Activated naive CD4-positive, alpha-beta T cell treated with Interleukin-2 at 50 U/mL for 16 hours (primary cell): ENCODE results near the gene KCNQ1OT1.

Experiments used
- DNase-seq: peaks from one replicate; pipeline ENCODE4 v3.0.0-alpha.2; 2020

The KCNQ1OT1 gene

DNA sequence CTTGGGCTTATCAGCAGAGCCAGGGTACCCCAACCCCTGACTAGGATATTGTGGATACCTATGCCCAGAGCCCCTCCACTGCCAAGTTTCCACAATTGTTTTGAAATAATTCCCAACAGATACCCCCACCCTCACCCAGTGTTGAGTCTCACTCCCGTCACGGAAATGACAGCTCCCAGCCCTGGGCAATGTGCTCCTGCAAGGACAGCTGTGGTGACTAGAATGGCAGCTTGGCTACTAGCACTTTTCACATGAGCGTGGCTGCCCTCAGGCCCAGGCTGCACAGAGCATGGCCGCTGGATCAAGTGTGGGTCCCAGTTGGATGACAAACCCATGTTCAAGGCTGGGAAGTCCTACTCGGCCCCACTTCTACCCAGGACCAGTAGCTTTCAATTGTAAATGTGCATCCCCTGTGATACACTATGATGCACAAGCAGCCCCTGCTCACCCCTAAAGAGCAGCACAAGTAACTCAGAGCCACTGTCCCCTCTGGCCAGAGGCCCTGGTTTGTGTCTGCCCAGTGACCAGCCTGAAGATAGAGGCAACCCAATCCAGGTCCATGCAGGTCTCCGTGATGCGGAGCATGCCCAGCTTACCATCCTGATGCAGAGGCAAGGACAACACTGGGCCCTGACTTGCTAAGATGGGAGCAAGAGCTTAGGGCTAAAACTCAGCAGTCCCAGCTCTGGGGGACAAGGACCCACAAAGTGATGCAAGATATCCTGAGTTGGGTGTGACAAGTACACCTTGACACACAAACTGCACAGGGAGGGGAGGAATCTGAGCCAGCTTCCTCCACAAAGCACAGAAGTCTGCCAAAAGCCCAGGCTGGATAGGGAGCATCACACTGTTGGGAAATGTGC is 13.2 kb downstream of the KCNQ1OT1 start:
- DNase-seq, result no peak

DNA sequence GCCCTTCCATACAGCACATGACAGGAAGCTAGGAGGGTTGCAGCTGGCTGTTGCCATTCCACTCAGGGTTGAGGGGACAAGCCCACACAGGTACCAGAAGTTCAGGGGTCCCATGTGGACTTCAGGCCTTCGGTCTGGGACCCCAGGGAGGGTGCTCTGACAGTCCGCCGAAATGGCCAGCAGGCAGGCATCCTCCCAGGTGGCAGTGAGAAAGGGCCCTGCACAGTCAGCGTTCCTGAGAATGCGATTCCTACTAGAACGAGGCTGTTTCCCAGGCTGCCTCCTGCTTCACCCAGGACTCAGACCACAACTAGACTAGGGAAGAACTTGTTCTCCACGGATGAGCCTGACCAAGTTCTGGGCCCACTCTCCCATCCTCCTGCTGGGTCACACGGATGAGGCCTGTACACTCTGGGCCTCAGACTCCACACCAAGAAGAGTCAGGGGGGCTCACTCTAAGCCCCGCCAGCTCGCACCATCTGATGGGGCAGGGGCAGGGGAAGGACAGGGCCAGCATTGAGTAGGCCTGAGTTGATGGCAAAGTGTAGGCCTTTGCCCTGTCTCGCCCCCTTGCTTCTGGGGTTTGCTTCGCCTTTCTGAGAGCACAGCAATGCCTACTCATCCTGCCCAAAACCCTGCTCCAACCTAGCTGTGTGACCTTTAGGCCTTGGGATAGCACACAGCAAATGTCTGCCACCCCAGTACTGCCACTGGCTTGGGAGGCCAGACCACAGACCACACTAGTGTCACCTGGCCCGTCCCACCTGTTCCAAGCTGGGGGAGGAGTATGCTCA is 14.0 kb downstream of the KCNQ1OT1 start:
- DNase-seq, result no peak

DNA sequence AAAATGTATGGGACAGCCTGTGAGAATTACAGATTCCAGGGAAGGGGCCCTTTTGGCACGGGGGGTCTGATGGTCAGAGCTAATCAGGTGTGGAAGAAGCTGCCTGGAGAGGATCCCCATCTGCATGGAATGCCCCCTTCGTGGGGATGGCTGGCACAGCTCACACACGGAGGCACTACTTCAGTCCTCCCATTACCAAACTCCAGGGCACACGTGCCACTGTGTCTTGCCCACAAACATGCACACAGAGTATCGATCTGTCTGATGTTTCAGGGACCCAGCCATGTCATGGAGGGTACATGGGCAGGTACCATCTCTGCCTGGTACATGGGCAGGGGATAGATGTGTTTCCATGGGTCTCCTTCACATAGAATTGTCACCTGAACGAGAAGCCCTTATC is 14.7 kb downstream of the KCNQ1OT1 start:
- DNase-seq, result no peak

DNA sequence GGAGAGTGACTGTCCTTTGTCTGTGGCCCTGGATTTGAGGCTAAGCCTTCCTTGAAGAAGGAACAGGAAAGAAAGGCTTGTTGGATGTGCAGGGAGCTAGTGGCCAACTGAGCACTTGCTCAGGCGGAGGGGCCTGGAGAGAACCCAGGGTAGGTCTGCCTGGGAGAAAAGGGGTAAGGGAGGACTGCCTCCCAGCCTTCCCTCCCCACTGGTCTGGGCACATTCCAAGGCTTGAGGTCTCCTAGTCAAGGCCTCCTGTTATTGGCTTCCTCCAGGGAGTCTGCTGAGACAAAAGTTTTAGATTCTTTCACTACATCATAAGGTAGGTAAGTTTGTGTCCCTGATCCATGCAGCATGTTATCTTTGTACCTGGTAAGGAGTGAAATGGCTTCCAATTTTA is 15.2 kb downstream of the KCNQ1OT1 start:
- no peak for DNase-seq

DNA sequence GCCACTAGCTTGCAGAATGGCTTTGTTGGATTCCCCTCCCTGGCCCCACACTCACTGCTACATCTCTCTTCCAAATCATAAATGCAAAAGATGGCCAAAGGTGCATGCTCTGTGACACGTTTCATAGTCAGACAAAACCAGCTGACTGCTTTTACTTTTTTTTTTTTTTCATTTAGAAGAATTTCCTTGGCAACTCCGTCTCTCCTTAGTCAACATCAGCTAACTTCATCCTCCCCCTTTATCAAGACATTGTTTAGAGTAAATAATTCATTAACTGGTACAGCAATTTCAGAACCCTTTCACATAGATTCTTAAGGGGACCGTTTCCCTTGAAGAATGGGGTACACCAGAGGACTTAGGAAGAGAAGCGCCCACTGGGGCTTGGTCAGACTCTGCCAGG is 16.0 kb downstream of the KCNQ1OT1 start:
- no peak for DNase-seq

DNA sequence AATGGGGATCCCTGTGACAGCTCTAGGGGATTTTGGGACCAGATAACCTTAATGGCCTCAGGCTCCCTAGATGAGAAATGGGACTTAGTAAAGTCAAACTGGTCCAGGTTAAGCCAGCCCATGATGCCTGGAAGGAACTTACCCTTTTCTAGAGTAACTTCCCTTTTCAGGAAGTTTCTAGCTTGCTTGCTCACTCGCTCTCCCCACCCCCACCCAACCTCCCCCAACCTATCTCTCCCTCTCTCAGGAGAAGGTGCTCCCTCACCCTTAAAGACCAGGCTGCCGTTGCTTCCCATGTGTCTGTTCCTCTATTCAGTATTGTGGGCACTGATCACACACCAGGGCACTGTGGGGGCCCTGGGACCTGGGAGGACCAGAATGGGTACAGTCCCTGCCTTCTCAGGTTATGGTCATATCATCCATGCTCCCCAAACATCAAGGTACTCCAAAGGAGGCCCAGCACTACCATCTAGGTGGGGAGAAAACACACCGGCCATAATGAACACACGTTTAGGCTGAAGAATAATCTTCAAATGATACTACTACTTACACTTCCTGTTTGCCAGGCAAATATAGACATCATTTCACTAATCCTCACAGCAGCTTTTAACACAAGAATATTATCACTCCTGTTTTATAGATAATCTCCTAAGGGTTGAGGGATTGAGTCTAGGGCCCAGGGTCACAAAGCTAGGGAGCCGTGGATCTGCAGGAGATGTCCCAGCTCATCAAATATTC is 18.2 kb downstream of the KCNQ1OT1 start:
- no peak for DNase-seq

DNA sequence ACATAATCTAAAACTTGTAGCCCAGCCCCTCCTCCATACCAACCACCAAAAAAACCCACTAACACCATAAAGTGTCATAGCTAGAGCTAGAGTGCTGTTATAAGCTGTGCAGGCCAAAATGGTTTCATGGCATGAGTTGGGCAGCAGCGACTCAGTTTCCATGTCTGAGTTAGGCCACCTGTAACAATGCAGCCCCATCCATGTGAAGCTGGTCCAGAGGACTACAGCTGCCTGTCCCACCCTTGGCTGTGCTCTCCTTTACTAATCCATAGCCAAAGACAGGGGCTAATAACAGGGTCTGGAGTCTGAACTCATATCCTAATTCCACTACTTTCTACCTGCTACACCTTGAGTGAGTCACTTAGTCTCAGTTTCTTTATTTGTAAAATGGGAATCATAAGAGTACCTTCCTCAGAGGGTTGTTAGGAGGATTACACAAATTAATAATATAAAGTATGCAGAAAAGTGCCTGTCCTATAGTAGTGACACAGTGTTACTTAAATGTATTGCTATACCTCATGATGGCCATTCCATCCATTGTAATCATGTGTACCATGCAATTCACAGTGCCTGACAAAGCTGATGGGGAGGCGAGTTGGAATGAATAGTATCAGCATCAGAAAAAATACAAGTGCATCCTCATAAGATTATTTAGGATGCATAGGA is 20.6 kb downstream of the KCNQ1OT1 start:
- DNase-seq, result no peak

DNA sequence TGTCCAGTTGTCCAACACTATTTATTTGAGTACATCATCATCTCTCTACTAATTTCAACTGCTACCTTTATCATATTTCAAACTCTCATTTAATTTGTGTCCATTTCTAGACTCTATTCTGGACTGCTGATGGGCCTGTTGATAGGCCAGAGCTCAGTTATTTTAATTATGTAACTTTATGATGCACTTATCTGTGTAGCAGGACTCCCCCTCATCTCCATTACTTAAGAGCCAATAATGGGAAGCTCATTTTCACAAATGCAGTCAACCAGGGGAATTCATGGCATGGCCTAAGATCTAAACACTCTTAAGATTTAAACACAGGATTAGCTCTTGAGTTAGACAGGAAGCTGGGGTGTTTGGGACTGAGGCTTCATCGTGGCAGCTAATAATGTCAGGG is 21.4 kb downstream of the KCNQ1OT1 start:
- no peak for DNase-seq

DNA sequence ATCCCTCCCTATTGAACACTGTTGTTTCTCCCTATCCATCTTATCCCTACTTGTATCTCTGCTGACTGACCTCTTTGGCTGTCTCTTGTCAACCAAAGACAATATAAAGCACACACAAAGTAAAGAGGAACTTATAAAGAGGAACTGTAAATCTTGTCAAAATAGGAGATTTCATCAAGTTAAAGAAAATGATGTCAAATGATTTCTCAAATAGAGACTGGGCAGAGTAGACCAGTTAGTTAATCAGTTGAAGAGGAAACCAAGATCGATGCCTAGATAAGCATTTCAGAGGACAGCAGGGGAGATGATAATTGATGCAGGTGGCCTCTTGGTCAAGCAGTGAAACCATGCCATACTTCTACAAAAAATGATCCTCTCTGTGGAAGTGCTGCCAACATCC is 22.7 kb downstream of the KCNQ1OT1 start:
- DNase-seq, result no peak

DNA sequence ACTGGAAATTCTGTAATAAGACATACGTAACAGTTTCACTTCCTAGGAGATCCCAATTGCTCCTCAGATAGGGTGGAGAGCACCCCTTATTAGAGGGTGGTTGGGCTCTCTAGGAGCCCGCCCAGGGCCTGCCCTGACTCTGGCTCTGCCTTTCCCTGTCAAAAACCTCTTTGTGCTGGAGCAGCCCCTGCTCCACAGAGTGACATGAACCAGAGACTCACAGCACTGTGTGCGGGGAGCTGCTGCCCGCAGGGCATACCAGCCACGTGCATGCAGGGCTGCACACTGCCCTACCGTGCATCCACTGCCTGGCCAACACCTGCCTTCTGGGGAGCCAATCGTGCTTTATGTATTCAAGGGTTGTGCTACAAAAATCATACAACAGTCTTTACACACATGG is 24.3 kb downstream of the KCNQ1OT1 start:
- no peak for DNase-seq

DNA sequence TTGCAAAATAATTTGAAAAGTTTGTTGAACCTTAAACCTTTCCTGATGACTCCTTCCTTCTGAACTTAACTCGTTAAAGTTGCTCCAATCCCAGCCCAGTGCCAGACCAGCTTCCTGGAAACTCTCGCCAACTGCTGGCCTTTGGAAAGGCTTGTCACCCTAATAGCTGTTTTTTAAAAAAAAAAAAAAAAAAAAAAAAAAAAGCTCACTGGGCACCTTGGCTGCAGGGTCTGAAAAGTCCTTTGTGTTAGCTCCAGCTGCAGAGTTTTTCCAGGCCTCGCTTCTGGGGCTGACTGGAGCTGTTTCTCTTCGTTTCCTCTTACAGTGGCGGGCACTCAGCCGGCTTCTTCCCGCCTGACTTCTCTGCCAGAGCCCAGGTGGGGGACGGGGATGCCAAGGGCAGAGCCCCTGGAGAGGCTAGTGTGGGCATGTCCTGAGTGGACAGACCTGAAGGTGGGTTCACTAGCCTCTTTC is 25.1 kb downstream of the KCNQ1OT1 start:
- no peak for DNase-seq

DNA sequence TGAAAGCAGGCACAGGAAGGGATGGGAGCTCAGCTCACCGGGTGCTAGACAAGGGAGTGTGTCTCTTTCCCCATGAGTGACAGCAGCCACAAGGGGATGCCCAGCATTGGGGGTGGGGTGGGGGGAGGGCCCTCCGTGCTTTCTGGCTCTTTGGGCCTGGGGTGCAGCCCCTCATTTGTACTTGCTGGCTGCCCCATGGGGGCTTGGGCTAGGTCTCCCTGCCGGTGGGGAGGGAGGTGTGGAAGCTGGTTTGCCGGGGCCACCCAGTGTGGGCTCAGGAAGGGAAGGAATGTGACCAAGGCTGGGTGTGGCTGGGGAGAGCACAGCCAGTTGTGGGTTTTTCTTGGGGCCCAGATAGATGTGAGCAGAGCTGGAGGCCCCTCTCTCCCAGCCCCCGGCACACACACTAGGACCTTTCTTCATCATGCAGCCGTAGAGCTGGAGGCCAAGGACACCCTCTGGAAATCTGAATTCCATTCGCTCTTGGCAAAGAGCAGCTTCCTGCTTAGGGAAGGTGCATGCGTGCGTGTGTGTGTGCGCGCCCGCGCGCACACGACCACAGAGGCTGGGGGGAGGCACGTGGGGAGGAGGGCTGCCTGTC is 25.8 kb downstream of the KCNQ1OT1 start:
- no peak for DNase-seq

DNA sequence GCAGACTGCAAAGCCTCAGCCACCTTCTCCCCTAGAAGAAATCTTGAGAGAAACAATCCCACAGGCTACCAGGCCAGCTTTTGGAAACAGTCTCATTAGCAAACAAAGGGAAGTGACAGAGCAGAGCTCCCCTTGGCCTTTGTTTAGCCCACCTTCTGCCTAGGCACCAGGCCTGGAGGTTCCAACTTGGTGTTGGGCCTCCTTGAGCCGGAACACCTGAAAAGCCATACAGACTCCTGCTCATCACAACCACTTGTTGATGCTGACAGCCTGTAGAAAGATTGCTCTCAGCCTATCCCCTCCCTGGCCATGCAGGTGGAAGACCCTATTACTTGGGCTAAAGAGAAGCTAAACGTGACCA is 26.6 kb downstream of the KCNQ1OT1 start:
- DNase-seq, result no peak

DNA sequence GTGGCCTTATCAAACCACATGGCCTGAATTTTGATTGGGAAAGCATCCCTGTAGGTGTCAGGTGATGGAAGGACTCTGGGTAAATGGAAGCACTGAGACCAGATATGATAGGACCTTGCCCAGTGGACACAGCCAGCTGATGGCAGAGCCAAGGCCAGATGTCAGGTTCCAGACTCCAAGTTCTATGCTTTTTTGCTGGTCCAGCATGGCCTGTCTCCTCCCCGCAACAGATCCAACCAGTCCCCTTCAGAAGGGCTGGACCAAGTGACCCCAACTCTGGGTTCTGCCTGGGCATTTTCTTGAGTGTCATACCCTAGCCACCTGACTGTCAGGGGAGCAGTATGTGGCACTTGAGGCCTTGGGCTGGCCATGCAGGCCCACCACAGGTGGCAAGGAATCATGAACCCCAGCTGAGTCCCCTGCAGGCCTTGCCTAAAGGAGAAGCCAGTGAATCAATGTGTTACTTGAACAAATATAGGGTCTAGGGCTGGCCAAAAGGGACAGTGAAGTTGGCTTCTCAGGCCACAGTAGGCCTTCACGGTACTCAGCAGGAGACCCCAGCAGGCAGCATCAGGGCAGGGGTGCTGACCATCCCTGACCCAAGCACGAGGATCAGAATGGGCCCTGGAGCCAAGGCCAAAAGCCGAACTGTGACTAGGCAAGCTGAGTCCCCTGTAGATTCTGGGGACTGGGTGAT is 27.1 kb downstream of the KCNQ1OT1 start:
- no peak for DNase-seq

DNA sequence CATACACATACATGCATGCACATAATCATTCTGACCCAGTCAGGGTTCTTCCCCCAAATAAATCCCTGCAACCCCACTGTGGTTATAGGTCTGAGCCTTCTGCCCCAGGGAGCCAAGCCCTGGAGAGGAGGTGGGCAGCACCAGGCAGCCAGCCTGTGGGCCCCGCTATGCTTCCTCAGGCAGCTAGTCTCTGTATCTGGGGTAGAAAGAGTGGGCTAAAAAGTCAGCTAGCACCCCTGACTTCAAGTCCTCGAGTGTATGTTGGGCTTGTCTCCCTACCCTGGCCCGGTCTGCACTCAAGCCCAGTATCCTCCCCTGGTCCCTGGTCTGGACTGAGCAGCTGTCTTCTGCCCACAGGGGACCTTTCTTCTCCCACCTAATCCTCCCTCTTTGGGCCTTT is 28.0 kb downstream of the KCNQ1OT1 start:
- DNase-seq, result no peak

DNA sequence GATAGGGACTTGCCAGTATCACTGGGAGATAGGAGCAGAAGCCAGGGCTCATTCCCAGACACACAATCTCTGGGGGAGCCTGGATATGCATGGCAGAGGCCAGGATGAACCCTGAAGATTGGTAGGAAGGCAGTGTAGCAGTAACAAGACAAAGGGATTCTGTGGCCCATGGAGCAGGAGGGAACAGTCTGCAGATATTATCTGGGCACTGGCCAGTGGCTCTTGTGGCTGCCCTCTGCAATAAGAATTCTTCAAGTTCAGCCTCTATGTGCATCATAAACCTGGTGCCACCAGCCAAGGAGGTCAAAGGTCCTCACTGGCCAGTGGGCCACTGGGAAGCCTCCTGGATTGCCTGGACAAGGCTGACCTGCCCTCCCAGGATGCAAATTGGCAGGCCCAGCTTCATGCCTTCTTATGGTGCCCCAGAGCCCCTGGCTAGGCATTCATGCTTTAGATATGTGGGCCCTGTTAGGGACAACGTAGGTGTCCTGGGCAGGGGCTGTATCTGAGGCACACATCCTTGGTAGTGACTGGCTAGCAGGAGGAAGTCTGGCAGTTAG is 29.2 kb downstream of the KCNQ1OT1 start:
- no peak for DNase-seq

DNA sequence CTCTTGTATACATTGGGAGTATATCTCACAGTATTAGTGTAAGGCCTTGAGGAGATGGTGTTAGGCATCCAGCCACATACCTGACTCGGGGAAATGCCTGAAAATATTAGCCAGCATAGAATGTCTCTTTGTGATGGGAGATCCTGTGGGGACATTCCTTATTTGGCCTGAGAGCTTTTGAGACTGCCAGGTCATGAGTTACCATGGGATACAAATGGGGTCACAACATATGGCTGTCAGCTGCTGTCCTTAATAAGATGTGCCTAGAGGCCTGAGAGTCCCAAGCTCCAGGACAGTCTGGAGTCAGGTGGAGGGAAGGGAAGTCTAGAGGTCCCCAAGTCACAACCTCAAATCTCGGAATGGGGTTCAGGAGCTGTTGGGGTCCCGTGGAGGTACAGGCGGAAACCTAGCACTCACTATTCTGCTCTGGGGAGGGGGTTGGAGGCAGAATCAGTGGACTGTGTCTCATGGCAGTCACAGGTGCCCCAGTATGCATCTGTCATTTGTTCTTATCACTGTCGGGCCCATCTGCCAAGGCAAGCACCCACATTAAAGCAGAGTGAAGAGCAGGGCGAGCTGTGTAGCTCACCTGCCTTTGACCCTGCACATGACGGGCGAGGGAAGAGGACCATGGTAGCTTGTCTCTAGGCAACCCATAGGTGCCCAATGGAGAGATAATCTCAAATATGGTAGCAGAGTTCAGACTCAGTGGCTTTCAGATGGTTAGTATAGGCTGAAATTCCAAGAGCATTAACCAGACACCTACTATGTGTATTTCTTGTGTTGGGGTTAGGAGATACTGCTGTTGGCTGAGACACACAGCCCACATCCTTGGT is 29.9 kb downstream of the KCNQ1OT1 start:
- no peak for DNase-seq

DNA sequence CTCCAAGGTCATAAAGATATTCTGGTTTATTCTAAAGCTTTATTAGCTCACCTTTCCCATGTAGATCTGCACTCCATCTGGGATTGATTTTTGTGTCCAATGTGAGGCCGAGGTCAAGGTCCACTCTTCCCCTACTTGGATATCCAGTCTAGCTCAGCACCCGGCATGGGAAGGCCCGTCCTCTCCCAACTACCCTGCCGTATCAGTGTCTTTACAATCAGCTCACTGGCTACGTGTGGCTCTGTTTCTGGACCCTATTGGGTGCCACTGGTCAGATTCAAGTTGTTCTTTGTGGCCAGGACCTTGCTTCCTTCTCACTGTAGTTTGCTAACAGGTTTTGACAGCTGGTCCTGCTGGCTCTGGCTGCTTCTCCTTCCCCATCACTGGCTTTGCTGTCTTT is 30.9 kb downstream of the KCNQ1OT1 start:
- DNase-seq, result no peak

DNA sequence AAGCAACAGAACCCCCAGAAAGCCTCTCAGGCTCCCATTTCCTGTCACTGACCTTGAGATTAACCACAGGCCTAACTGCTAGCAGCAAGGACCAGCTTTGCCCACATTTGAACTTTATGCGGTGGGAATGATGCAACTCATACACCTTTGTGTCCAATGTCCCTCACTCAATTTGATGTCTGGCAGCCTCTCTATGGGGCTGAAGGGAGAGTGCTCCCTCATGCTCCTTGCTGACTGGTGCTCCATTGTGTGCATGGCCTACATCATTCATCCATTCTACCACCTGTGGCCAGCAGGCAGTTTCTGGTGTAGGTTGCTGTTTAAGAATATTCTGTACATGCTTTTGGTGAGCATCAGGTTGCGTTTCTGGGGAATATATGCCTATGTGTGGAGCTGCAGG is 31.9 kb downstream of the KCNQ1OT1 start:
- DNase-seq, result no peak

DNA sequence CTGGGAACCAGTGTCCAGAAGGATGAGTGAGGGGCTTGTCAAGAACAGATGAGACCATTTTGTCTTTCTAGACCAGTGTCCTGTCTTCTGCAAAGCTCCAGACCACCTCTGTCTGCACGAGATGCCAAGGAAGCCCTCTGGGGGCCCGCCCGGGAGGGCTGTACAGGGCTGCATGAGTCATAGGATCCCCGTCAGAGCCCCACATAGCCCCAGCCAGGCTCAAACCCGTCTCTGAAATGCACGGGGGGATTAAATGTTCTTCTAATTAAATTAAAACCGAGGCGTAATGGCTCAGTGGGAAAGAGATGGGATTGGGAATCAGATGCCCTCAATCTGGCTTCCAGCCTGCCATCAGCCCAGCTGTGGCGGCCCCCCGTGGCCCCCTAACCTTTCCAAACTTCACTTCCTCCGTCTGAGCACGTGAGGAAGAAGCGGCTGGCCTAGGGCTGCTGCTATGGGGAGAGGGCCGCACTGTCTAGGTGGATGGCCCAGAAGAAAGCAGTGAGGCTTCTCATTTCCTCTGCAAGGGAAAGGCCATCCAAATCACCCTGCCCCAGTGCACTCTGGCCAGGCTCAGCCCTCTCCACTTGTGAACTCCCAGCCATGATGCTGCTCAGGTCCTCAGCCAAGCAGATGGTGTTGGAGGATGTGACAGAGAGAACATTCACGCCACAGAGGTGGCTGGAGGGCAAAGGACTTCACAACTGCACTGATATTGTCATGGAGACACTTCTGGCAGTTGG is 32.8 kb downstream of the KCNQ1OT1 start:
- DNase-seq, result no peak
